WTC11 (cell line): ENCODE results near the gene C10orf95.

Source experiments
- ATF6 ChIP-seq: sonication (generic); formaldehyde crosslinking; IDR thresholded peaks from 2 replicates; pipeline ENCODE4 v1.8.1; 2023; ENCODE audit warnings: mild to moderate bottlenecking, missing genetic modification reagents
- CTCF ChIP-seq: fragments of 200-600 bp; IDR thresholded peaks from 2 replicates; pipeline ENCODE4 v1.8.0; 2022; ENCODE audit warnings: antibody characterized with exemption
- E2F5 ChIP-seq: sonication (generic); formaldehyde crosslinking; IDR thresholded peaks from 2 replicates; pipeline ENCODE4 v1.8.1; 2022; ENCODE audit warnings: mild to moderate bottlenecking, moderate library complexity, missing genetic modification reagents
- GTF2I ChIP-seq: fragments of 250-450 bp; sonication (Bioruptor Pico); conservative IDR thresholded peaks from 2 replicates; pipeline ENCODE4 v1.4.0; 2021; ENCODE audit warnings: mild to moderate bottlenecking
- JUN ChIP-seq: sonication (generic); formaldehyde crosslinking; IDR thresholded peaks from 2 replicates; pipeline ENCODE4 v1.8.0; 2023; ENCODE audit warnings: mild to moderate bottlenecking, missing genetic modification reagents
- MAX ChIP-seq: sonication (generic); formaldehyde crosslinking; IDR thresholded peaks from 2 replicates; pipeline ENCODE4 v1.8.0; 2022; ENCODE audit warnings: mild to moderate bottlenecking, missing genetic modification reagents

- TF ChIP-seq CTCF (no peak), GTF2I (no peak), MAX (no peak), E2F5 (CRISPR knock-in tag) (no peak), ATF6 (CRISPR knock-in tag) (no peak), JUN (no peak)
These were observed 9.5 kb upstream of the C10orf95 start for GRCh38 chr10:102460836-102461186.
